ENCODE data around the gene GPX7.
A peak's percentile ranks its signal among the peaks of the same experiment; 100 is the strongest.
"Not testable (repeated sequence)": the region's sequence is repeated elsewhere in the genome, so short reads cannot be mapped to it uniquely, and the experiment has no call there.

Gene GPX7

DNA sequence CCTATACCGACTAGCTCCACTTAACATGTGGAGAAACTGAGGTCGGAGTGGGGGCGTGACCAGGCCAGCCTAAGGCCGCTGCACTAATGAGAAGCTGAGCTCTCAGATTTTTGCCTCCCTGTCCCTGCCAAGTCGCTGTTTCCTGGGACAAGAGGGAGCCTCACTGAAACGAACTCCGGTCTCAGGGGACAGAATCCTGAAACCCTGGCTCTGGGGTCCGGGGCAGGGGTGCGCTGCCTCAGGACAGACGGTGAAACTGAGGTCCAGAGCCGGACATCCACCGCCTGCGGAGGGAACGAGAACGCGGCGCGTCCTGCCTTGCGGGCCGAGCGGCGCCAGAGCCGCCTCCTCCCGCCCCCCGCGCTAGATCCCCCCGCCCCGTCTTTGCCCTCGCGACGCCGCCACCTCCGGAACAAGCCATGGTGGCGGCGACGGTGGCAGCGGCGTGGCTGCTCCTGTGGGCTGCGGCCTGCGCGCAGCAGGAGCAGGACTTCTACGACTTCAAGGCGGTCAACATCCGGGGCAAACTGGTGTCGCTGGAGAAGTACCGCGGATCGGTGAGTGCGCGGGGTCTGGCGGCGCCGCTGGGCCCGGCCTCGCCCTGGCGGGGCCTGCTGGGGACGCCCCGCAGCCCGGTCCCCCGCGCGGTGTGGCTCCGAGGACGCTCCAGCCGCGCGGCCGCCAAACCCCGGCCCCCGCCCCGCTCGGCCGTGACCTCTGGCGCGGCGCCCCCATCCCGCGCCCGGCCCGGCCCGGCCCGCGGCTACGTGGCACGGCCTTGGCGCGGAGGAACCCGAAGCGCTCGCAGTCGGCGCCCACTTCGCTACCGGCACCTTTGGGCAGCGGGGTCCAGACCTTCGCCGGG is at the start of gene GPX7:
Gene GPX7 (plus strand): TSS at position 381 of the 865 bp plus-strand sequence. CDS start 39 bp downstream, at position 420.
- DNase-seq = no peak

DNA sequence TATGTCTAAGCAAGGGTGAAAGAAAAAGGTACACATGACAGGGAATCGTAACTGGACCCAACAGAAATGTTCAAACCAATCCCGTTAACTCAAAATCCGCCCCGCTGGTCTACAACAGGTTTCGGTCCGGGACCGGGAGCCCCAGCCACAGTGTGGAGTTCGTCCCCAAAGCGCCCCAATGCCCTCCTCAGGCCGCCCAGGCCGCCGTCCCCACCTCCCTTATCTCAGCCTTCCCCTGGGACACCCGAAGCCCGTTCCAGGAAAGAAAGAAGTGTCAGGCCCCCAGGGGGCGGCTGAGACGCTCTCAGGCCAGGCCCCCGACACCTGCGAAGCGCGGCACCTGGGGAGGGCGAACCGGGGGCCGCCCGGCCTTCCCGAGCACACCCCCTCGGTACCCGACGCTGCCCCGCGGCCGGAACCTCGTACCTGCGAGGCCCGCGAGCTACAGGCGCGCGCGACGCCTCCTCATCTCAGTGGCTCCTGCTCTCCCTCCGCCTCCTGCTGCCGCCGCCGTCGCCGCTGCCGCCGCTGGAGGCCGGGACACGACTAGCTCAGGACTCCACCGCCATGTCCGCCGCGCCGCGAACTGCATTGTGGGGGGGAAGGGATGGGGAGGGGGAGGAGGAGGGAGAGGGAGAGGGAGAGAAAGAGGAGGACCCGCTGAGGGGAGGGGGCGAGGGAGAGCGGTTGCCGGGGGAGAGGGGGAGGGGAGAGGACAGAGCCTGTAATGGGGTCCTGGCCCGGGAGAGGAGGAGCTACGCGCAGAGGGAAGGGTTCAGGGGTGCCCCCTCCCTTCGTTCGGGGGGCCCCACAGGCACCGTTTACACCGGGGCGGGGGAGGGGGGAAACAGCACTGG is 49.4 kb upstream of the GPX7 start, which contains the start of gene TUT4:
Gene TUT4 (minus strand): TSS at position 588 of the 857 bp plus-strand sequence. CDS start 26,812 bp downstream, outside the sequence.
- DNase-seq = peak; percentile 37

DNA sequence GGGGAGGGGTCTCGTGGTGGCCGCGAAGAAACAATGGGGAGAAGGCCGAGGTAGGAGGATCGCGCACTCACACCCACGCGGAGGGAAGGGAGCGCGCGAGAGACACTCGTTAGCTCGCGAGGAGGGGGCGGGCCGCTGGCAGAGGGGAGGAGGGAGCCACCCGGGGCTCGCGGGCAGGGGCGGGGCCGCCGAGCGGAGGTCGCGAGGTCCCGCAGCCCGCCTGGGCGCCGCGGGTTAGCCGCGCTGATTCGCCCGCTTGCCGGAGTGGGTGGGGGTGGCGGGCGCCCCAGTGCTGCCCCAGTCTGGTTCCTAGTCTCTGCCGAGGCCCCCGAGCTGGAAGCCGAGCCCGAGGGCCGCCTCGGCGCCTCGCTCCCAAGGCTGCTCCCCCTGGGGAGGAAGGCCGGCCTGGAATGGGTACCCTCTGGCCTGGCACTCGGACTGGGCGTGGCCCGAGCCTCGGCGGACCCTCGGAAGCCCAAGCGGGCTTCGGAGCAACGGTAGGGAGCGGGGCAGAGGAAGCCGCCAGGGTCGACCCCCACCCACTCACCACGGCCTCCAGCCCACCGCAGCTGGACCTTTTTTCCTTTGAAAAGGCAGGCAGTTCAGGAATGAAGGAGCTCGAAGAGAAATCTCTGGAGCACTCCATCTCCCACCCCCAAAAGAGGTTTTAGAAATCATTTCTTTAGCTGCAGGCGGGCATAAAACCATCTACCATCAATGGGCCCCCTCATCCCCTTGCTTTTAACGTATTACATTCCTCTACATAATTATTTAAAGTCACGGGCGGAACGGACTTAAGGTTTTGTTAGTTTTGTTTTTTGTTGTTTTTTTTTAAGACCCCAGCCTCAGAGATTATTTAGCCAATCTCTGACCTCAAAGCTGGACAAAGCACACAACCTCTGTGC is 48.6 kb upstream of the GPX7 start:
- DNase-seq = peak; percentile 39

DNA sequence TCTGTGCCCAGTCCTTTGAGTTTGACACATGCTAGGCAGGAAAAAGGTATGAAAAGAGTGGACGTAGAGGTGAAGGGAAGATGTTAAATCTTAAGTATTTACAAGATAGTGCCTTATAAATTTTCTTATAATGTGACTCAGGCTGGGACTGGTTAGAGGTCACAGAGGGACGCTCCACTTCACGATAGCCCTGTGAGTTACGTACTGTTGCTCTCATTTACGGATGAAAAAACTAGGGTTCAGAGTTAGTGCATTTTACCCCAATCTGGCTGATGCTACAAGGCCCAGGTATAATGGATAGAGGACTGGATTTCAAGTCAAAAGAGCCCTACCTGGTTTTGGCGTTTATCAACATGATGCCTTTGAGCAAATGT is 47.9 kb upstream of the GPX7 start:
- no peak for DNase-seq

GRCh38 chr1:52554756-52555155 is 47.4 kb upstream of the GPX7 start:
- no peak for DNase-seq

DNA sequence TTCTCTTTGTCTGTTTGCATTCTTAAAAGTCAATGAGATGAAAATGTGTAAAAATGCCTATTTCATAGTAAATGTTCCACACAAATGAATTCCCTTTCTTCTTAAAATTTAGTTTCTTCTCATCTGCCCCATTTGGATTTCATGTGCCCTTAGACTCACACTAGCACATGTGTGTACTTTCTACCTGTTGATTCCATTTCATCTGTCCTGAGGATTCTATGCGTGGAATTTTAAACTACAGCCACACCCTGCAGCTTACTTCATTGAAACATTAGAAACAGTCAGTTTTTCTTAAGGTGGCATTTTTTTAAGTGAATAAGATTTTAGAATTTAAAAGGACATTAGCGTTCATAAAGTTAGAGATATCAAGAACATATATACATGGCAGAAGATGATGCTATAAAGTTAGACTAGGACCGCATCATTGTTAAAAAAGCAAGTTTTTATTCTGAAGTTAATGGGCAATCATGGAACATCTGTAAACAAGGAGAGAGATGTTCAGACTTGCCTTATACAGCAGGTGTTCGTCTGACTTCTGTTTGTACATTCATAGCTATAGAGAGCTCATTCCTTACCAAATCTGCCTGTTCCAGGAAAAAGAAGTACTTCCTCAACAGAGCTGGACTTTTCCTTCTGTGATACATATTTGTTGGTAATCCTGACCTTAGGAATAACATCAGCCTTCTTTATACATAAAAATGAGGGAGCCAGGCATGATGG is 45.4 kb upstream of the GPX7 start:
- no peak for DNase-seq

GRCh38 chr1:52558941-52559340 is 43.2 kb upstream of the GPX7 start:
- no peak for DNase-seq

DNA sequence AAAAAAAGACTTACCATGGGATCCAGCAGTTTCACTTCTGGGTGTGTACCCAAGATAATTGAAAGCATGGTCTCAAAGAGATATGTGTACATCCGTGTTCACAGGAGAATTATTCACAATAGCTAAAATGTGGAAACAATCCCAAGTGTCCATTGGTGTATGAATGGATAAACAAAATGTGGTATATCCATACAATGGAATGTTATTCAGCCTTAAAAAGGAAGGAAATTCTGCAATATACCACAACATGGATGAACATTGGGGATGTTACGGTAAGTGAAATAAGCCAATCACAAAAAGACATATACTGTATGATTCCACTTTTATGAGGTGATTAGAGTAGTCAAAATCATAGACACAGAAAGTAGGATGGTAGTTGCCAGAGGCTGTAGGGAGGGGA is 42.3 kb upstream of the GPX7 start:
- no peak for DNase-seq

DNA sequence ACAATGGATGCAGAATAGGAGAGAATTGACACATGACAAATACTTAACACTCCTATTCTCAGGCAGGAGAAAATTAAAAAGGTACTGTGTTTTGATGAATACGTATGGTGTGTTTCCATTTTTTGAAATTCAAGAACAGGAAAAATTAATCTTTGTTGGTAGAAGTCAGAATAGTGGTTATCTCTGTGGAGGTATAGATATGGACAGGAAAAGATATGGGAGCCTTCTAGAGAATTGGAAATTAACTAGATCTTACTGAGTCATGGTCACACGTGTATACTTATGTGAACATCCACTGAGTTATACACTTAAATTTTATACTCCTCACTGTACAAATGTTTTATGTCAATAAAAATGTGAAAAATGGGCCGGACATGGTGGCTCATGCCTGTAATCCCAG is 39.4 kb upstream of the GPX7 start:
- DNase-seq = no peak

DNA sequence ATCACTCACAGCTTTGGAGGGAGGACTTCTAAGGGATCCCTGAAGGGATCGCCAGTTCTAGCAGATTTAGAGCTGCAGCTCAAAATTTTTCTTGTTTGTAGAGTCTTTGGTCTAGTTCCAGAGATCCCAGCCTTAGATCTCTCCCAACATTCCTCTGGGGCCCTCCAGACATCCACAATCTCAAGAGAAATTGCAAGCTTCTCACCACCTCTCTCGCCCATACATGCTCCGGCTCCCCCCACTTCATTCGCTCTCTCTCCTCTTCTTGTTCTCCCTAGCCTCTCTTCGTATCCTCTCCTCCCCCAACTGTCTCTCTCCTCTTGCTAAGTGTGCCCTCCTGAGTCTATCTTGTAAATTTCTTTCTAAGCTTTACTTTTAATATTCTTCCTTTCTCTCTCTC is 34.2 kb upstream of the GPX7 start:
- no peak for DNase-seq

DNA sequence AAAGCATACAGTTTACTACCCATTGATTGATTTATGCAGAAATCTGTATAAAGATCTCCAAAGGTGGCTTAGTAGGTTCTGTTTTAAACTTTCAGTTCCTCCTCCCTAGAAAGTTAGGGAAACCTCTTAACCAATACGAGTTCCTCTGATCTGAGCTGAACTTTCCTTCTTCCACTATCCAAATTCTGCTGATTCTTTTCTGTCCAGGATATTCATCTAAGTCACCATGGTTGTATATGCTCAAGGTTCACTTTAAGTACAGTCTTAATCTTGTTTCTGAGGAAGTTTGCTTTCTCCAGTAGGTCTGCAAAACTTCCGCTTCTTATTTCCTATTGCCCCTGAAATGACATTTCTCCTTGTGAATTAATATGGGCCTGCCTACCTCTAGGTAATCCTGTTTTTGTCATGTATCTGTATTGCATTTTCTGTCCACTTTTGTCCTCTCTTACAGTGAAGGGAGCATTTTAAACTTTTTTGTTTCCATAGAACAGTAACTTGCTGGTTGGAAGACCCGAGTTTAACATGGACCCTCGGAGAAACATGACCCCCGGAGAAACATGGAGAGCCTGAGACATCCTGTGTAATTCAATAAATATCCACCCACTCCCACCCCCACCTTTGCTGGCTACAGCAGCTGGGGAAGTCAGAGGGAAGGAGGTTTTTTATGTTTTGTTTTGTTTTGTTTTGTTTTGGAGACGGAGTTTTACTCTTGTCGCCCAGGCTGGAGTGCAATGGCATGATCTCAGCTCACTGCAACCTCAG is 32.5 kb upstream of the GPX7 start:
- DNase-seq = no peak

DNA sequence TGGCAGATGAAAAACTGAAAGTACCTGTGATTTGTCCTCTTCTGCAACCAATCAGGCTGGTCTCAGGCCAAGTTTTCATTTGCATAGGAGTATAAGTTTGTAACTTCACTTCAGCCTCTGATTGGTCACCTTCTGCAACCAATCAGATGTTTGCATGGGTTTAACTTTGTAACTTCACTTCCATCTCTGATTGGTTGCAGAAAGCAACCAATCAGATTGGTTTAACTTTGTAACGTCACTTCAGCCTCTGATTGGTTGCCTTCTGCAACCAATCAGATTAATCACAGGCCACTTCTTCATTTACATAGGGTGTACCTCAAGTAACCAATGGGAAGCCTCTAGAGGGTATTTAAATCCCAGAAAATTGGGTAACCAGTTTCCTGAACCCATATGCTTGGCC is 30.4 kb upstream of the GPX7 start:
- no peak for DNase-seq

GRCh38 chr1:52572387-52572786 is 29.8 kb upstream of the GPX7 start:
- DNase-seq = no peak

- no peak for DNase-seq
Observed at GRCh38 chr1:52574594-52574993, 27.6 kb upstream of the GPX7 start.

DNA sequence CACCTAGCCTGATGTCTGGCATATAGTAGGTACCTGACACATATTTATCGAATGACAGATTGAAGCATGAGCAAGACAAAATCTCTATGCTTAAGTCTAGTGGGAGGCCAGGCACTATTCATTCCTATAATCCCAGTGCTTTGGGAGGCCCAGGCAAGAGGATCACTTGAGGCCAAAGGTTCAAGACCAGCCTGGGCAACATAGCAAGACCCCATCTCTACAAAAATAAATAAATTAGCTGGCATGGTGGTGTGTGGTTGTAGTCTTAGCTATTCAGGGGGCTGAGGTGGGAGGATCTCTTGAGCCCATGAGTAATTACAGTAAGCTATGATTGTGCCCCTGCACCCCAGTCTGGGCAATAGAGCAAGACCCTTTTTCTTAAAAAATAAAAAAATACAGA is 26.1 kb upstream of the GPX7 start:
- DNase-seq = no peak

DNA sequence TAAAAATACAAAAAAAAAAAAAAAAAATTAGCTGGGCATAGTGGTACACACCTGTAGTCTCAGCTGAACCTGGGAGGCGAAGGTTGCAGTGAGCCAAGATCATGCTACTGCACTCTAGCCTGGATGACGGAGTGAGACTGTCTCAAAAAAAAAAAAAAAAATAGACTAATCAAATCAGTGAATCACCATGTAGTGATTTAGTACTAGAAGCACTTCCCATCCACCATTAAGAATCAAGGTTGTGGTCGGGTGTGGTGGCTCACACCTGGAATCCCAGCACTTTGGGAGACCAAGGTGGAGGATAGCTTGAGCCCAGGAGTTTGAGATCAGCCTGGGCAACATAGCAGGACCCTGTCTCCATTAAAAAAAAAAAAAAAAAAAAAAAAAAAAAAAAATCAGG is 24.1 kb upstream of the GPX7 start:
- DNase-seq = not testable (repeated sequence)

GRCh38 chr1:52579415-52579814 is 22.8 kb upstream of the GPX7 start:
- no peak for DNase-seq

- DNase-seq = no peak
Observed at GRCh38 chr1:52580283-52580682, 21.9 kb upstream of the GPX7 start.

GRCh38 chr1:52582116-52582696 is 20.0 kb upstream of the GPX7 start:
- DNase-seq = no peak

GRCh38 chr1:52585474-52585873 is 16.7 kb upstream of the GPX7 start:
- DNase-seq = no peak

DNA sequence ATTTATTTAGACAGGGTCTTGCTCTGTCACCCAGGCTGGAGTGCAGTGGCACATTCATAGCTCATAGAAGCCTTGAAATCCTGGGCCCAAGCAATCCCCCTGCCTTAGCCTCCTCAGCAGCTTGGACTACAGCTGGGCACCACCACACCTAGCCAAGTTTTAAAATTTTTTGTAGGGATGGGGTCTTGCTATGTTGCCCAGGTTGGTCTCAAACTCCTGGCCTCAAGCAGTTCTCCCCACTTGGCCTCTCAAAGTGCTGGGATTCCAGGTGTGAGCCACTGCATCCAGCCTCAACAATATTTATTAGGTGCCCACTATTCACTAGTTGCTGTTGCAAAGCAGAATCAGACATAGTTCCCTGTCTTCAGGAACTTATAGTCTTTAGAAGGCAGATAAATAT is 14.1 kb upstream of the GPX7 start:
- no peak for DNase-seq
